Breast epithelium (tissue), 4 donors: ENCODE results near the gene NCR3LG1. TPM values are rescaled to one million over a fixed set of nuclear protein-coding genes. Genes with fewer than 3 reads are reported as not detected.
A peak's percentile ranks its signal among the peaks of the same experiment; 100 is the strongest.

Experiments
- DNase-seq, 2 donors: peaks; one replicate each; pipeline ENCODE4 v3.0.0-alpha.2; 2019; ENCODE audit warnings: low spot score in 2 of 2
- H3K27ac ChIP-seq, 2 donors: fragments of 200-600 bp; sonication (generic) in 1 of 2; one replicate each; pipeline ENCODE4 v1.5.1; 2016 to 2019; ENCODE audit warnings: mild to moderate bottlenecking in 1 of 2
- H3K27me3 ChIP-seq, 2 donors: fragments of 200-600 bp; sonication (generic) in 1 of 2; one replicate each; pipeline versions ENCODE4 v1.5.1 to v1.6.0; 2017 to 2019; ENCODE audit warnings: control low read depth in 1 of 2, mild to moderate bottlenecking in 1 of 2
- H3K36me3 ChIP-seq: fragments of 200-600 bp; one replicate; pipeline ENCODE4 v1.5.1; 2019
- H3K4me1 ChIP-seq, 2 donors: fragments of 200-600 bp; sonication (generic); one replicate each; pipeline ENCODE4 v1.5.1; 2016 to 2019; ENCODE audit warnings: control low read depth in 1 of 2
- H3K4me3 ChIP-seq, 3 donors: fragments of 200-600 bp; sonication (generic); 1 replicate in 2 of 3; 2 replicates in 1 of 3; pipeline ENCODE4 v1.5.1; 2016 to 2019; ENCODE audit warnings: mild to moderate bottlenecking in 3 of 3, moderate library complexity in 2 of 3
- H3K9me3 ChIP-seq, 2 donors: fragments of 200-600 bp; sonication (generic) in 1 of 2; one replicate each; pipeline ENCODE4 v1.5.1; 2016 to 2019; ENCODE audit warnings: control low read depth in 1 of 2
- CTCF ChIP-seq, 3 donors: fragments of 450-650 bp; IDR thresholded peaks; one replicate each; pipeline ENCODE4 v1.5.1; 2016 to 2017; ENCODE audit warnings: antibody characterized with exemption in 3 of 3, mild to moderate bottlenecking in 3 of 3, moderate library complexity in 3 of 3
- POLR2A ChIP-seq: fragments of 450-650 bp; IDR thresholded peaks from one replicate; pipeline ENCODE4 v1.6.1; 2016; ENCODE audit warnings: antibody characterized with exemption, mild to moderate bottlenecking, moderate library complexity
- POLR2AphosphoS5 ChIP-seq, 3 donors: sonication (generic); formaldehyde crosslinking; IDR thresholded peaks; one replicate each; pipeline ENCODE4 v1.6.1; 2017; ENCODE audit warnings: antibody characterized with exemption in 3 of 3
- intact Hi-C: fragments of 100-400 bp; cut with DNase I; formaldehyde crosslinking; loops from one replicate; pipeline ENCODE4 v1.15.1; 2023; ENCODE audit warnings: low total_unique reads
- total RNA-seq, 3 donors: library from RNA; depleted of rRNA; stranded (reverse); fragments of >200 nt; gene quantifications; one replicate each; pipeline ENCODE4 v1.1.0, GENCODE V29; 2016

The NCR3LG1 gene
- total RNA-seq, 3 donors from 2014 or later: 2.9 to 5.0 (median 4.3) TPM

DNA sequence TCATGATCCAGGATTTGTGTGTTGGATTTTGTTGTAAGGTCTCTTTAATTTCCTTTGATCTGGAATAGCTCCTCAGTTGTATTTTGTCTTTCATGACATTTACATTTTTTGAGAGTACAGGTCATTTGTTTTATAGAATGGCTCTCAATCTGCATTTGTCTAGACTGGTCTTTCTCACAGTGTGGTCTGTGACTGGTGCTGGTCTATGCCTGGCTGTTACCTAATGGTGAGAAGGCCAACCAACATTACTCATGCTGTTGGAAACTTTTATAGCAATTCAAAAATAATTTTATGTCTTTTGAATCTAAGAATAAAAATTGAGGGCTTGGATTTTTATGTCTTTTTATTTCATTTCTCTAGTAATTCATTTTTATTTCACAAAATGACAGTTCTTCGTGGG is 3.9 kb upstream of the NCR3LG1 start:
- intact Hi-C loops: no loop called here
- Histone ChIP-seq H3K9me3 (no peaks in the 10 kb centered on the region), H3K27ac (no peak overlapping the region), H3K27me3 (no peaks in the 10 kb centered on the region), H3K4me1 (no peaks in the 10 kb centered on the region), H3K4me3 (no peak overlapping the region), H3K36me3 (no peaks in the 10 kb centered on the region)
- no peak for DNase-seq
- TF ChIP-seq CTCF (IDR thresholded peaks at IDR 0.05): no peak
- no peak for TF ChIP-seq POLR2AphosphoS5 (IDR thresholded peaks at IDR 0.05)
- TF ChIP-seq POLR2A: no peak

DNA sequence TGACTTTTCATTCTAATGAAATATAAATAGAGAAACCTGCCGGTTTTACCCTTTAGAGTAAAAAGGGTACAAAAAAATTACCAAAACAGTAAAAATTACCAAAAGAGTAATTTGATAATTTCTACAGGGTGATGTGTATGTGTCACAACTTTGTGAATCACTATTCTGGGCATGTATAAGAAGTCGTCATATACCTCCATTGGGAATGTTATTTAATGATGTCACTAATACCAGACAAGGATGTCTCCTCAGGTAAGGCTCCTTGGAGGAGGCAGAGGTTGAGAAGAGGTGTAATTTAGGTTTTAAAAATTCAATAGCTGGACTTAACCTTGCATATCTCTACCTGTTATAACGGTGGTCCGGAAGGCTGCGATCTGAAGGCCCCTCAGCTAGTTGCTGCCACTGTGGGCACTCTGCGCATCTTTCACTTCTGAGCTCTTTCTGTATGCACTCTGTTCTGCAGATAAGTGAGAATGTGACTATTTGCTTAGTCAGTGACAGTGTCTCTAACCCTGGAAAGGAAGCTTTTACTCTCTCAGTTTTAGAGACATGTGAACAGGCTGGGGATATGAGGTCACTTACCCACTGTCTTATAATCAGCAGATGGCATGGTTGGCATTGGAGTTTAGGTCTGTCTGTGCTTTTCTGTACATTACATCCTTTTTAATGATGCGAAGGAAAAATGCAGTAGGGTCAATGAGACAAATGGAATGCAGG is 987 bp upstream of the NCR3LG1 start:
- no peak overlapping the region for H3K4me3 ChIP-seq
- TF ChIP-seq CTCF (IDR thresholded peaks at IDR 0.05) (no peak), POLR2AphosphoS5 (IDR thresholded peaks at IDR 0.05) (no peak), POLR2A (no peak)
- DNase-seq: no peak
- H3K9me3 ChIP-seq: no peaks in the 10 kb centered on the region
- H3K4me1 ChIP-seq: no peaks in the 10 kb centered on the region
- H3K27me3 ChIP-seq: no peaks in the 10 kb centered on the region
- no peak overlapping the region for H3K27ac ChIP-seq
- intact Hi-C loops: no loop called here
- H3K36me3 ChIP-seq: no peaks in the 10 kb centered on the region

- no peak for TF ChIP-seq POLR2AphosphoS5 (IDR thresholded peaks at IDR 0.05)
- TF ChIP-seq POLR2A: no peak
- peak in 1 of 3 donors; percentile 7 for TF ChIP-seq CTCF (IDR thresholded peaks at IDR 0.05)
- intact Hi-C loops: no loop called here
- peak overlapping the region; percentile 54 to 88 (median 64) for H3K4me3 ChIP-seq
- no peaks in the 10 kb centered on the region for H3K27me3 ChIP-seq
- no peaks in the 10 kb centered on the region for H3K9me3 ChIP-seq
- H3K27ac ChIP-seq: peak overlapping the region in 1 of 2 donors; percentile 60
- no peaks in the 10 kb centered on the region for H3K36me3 ChIP-seq
- H3K4me1 ChIP-seq: no peaks in the 10 kb centered on the region
- DNase-seq: no peak
Measured at GRCh38 chr11:17351172-17351509, 459 bp upstream of the NCR3LG1 start.

- H3K4me1 ChIP-seq: no peaks in the 10 kb centered on the region
- no peaks in the 10 kb centered on the region for H3K36me3 ChIP-seq
- intact Hi-C loops: no loop called here
- H3K9me3 ChIP-seq: no peaks in the 10 kb centered on the region
- H3K27ac ChIP-seq: peak overlapping the region; percentile 60 to 86
- DNase-seq: peak; percentile 29 to 71
- no peak for TF ChIP-seq POLR2A
- TF ChIP-seq POLR2AphosphoS5 (IDR thresholded peaks at IDR 0.05): no peak
- TF ChIP-seq CTCF (IDR thresholded peaks at IDR 0.05): no peak
- H3K27me3 ChIP-seq: no peaks in the 10 kb centered on the region
- peak overlapping the region; percentile 54 to 88 (median 64) for H3K4me3 ChIP-seq
Measured at GRCh38 chr11:17352950-17353820, 1.6 kb downstream of the NCR3LG1 start.
